HG02588 (cell line): ENCODE data around the gene HCRTR1.

Experiments
- ATAC-seq: cut with Tn5 transposase; IDR thresholded peaks from one replicate; pipeline ENCODE4 v1.9.1; 2021; ENCODE audit warnings: mild to moderate bottlenecking, moderate library complexity; ENCODE audit not compliant: unreplicated experiment

The HCRTR1 gene

GRCh38 chr1:31648641-31649357, 31.3 kb downstream of the HCRTR1 start:
- ATAC-seq = no peak

- ATAC-seq = no peak
These were observed 32.9 kb downstream of the HCRTR1 start for GRCh38 chr1:31650161-31651088.

- ATAC-seq = no peak
These were observed 33.6 kb downstream of the HCRTR1 start for GRCh38 chr1:31651089-31651420.

GRCh38 chr1:31651766-31652165, 34.3 kb downstream of the HCRTR1 start:
- ATAC-seq = no peak

GRCh38 chr1:31652891-31653499, 35.5 kb downstream of the HCRTR1 start:
- ATAC-seq = no peak

DNA sequence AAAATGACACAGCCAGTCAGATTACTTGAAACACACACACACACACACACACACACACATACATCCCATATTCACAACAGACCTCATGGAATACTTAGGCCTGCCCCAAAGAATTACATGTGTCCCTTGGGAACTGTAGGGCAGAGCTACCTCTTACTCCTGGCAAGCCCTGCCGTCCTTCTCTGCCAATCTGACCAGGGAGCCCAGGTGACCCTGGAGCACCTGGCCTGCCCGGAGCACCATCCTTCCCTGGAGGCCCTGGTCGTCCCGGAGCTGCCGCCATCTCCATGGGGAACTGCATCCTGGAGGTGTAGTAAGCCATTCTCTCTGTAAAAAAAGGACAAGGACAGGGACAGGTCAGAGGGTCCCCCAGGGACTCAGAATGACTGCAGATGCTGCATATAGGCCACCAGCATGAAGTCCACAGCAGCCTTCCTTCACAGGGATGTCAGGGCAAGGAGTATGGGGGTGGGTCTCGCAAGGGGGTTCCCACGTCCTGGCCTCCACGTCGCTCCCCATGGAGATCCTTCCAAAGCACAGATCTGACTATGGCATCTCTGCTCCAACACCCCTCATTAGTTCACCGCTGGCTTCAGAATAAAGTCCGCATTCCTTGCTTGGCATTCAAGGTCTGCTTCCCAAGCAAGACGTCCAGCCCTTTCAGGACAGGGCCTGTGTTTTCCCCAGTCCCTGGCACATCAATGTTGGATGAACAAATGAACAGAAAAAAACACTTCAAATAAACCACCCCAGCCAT, 36.4 kb downstream of the HCRTR1 start:
- ATAC-seq = no peak

GRCh38 chr1:31654474-31654776, 36.9 kb downstream of the HCRTR1 start:
- ATAC-seq = no peak

DNA sequence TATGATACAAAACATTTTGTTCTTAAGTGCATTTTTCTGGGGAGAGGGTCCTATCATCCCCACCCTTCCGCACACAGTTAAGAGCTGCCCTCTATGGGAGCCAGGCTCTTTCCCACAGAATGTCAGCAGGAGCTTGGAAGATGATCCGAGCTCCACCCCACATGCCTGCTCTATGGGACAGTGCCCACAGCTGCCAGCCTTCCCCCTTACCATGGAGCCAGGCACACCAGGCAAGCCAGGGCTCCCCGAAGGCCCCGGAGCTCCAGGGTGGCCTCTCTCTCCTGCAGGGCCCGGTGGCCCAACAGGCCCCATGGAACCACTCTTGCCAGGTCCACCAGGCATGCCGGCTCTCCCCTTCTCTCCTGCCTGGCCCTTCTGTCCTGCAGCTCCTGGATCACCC, 37.6 kb downstream of the HCRTR1 start:
- ATAC-seq = no peak

DNA sequence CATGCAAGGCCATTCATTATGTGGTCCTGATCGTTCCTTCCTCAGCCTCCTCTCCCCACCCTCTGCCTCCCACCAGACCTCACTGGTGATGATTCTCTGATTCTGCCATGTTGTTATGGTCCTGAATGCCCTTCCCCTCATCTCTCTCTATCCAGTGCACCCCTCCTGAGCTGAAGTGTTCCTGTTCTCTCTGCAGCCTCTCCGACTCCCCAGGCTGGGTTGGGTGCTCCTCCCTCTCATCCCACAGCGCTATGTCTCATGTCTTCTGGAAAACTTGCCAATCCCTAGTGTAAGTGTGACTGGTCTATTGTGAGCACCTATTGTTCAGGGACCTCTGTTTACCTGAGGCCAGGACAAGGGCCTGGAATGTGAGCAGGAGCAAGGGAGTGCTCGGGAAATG, 38.3 kb downstream of the HCRTR1 start:
- no peak for ATAC-seq

DNA sequence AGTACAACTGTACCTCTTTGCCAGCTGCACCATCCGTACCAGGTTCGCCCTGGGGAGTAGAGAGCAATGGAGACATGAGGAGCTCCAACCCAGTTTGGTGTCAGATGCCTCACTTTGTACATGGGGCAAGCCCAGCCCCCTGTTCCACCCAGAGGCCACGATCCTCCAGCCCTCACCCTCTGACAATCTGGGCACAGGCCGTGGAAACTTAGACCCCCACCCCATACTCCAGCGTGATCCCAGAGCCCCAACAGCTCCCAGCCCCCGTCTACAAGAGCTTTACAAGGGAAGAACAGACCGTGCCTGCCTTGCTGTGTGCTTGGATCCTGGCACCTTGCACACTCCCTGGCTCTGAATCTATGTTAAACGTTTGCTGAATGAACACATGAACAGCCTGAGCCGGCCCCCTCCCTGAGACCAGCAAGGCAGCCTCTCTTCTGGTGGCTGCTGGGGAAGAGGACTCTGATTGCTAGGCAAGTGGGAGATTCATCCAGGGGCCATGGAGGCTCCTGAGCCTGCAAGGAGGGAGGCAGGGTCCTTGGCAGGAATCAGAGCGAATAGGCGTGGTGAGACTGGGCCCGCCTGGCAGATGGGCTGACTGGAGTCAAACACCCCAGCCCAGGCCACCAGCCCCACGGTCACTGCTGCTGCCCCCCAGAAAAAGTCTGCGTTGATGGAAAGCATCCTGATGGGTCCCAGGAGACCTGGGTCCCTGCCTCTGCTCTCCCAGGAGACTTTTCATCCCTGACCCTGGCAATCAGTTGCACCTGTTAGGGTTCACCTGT, 39.7 kb downstream of the HCRTR1 start:
- no peak for ATAC-seq

DNA sequence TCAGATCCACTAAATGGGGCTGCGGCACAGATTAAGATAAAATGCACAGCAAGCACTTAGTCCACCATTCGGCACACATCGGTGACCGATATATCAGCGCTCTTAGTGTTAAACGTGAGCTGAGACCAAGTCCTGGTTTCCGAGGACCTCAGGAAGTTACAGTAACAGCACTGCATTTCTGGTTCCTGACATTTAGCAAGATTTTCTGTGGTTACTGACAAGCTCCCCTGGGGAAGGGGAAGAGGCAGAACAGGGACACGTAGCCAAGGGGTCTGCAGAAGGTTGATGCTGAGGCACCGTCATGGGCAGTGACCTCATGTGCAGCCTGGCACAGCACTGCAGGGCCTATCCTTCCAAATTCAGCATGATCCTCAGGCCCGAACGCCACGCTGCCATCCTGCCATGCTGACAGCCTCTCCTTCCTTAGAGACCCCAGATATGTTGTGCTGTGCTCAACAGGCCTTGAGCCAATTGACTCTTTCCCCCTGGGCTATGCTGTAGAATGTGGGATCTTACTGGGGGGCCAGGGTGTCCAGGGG, 40.6 kb downstream of the HCRTR1 start:
- ATAC-seq = no peak

DNA sequence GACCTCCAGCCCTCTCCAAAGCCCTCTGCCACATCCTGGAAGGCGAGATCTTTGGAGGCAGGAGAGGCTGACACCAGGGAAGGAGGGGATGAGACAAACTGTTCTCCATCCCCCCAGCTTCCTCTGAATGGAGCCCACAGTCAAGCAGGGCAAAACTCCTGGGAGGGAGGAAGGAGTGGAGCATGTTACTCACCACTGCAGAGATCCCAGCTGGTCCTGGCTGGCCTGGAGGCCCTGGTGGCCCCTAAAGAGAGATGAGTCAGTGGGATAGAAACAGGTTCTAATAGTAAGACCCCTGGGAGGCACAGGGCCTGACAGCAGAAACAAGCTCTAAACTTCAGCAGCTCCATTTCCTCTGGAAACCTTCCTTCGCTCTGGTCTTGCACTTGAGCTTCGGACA, 41.2 kb downstream of the HCRTR1 start:
- ATAC-seq = no peak

GRCh38 chr1:31659889-31660288, 42.4 kb downstream of the HCRTR1 start:
- no peak for ATAC-seq

- ATAC-seq = no peak
These were observed 43.5 kb downstream of the HCRTR1 start for GRCh38 chr1:31660871-31661455.

- ATAC-seq = no peak
These were observed 44.4 kb downstream of the HCRTR1 start for GRCh38 chr1:31661856-31662255.

DNA sequence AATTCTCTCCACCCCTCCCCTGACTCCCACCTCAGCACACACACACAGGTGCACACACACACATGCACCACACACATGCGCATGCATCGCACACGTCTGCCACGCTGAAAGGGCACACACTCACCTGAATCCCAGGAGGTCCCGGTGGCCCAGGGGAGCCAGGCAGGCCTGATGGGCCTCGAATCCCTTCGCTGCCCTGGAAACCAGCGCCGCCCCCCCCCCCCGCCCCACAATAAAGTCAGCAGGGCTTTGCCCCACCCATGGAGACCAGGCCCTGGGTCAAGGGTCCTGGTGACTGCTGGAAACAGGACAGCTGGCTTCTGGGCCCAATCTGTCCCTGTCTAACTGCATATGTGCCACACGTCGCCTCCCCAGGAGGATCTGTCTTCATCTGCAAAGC, 45.0 kb downstream of the HCRTR1 start:
- no peak for ATAC-seq

DNA sequence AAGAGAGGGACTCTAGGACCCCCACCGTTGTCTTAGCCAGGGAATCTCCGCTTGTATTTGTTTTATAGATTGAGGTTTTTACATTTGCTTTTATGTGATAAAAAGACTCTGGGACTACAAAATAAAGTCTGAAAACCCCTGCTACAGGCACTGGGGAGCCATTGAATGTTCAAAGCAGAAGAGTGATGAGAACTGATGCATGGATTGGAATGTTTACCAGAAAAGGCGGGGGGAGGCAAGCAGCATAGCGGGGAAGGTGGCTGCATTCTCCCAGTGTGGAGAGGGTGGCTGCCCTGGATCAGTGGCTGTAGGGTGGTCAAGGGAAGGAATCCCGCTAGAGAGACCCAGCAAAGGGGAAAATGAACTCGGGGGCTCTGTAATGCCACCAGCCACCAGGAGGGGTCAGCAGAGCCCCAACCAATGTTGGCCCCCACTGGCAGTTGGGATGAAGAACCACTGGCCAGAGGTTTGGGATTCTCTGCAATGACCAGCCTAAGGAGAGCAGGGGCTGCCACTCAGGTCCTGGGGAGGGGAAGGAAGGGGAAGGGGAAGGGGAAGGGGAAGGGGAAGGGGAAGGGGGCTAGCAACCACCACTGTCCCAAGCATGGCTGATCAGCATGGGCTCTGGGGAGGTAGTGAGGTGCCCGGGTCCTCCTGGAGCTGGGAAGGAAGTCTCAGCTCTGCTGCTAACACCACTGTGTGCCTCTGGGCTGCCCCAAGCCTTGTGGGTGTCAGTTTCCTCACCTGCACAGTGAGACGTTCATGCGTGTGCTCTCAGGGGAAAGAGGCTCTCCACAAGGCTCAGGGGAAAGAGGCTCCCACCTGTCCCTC, 46.3 kb downstream of the HCRTR1 start:
- no peak for ATAC-seq

DNA sequence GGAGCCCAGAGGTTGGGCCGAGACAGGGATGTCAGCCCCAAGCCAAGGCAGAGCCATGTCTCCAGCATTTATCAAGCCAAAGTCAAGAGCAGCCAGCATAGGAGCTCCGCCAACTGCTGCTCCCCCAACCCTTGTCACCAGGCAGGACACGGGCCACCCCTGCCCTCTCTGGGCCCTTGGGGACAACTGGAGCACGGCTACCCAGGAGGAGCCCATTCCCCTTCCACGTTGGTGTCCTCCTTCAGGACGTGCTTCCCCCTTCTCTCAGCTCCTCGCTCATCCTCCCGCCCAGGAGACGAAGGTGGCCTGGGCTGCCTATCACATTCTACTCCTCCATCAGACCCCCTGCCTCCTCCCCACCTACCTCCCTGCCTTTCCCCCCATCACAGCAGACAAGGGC, 47.0 kb downstream of the HCRTR1 start:
- ATAC-seq = no peak

DNA sequence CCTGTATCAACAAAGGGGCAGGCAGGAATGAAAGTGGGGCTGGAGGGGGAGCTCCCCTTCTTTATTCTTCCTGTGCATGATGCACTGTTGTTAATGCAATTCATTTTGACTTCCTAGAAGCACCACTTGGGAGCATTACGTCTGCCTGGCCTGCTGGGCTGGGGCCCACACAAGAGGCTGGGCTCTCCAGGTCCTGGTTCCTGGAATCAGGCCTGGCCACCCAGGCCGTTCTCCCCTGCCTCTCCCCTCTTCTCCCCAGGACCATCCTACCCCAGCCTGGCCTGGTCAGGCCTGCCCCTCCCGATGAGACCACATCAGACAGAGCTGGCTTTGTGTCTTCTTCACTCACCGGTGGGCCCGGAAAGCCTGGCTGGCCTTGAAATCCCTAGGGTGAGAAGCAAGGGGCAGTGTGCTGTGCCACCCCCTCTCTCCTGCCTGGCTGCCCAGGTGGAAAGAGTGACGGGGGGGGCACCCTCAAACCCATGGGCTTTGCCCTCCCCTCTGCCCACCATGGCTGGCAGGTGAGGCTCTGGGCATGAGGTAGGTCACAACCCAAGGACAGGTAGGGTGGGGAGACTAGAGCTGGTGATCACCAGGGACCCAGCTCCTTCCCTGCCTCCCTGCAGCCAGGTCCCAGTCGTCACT, 47.9 kb downstream of the HCRTR1 start:
- ATAC-seq = no peak
